ENCODE measurements around the gene RPL41.
"Not testable (repeated sequence)": the region's sequence is repeated elsewhere in the genome, so short reads cannot be mapped to it uniquely, and the experiment has no call there.

RPL41 gene

GRCh38 chr12:56116267-56117081 lies at the start of gene RPL41:
RPL41 (plus strand) TSS chr12:56116633.
- DNase-seq = peak; percentile 83

DNA sequence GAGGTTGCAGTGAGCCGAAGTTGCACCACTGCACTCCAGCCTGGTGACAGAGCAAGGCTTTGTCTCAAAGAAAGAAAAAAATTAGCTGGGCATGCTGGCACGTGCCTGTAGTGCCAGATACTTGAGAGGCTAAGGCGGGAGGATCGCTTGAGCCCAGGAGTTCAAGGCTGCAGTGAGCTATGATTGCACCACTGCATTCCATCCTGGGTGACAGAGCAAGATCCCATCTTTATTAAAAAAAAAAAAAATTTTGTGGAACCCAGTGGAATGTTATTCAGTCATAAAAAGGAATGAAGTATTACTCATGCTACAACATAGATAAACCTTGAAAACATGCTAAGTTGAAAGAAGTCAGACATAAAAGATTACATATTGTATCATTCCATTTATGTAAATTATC lies 44.8 kb upstream of the RPL41 start:
- no peak for DNase-seq

DNA sequence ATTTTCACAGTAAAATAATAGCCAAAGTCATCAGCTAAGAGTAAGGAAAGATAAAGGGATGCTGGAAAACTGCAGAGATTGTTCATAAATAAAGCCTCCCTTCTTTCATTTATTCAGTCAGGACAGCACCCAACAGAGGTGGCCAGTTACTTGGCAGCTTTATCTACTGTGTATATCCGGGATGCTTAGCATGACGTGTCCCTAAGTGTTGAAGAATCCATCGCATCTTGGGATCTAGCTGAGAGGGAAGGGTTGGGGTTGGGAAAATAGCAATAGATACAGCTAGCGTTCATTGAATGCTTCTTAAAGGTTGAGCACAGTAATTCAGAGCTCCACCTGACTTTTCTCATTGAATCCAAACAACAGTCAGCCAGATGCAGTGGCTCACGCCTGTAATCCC lies 42.0 kb upstream of the RPL41 start:
- no peak for DNase-seq

- DNase-seq = not testable (repeated sequence)
Measured at GRCh38 chr12:56077966-56078365, 38.5 kb upstream of the RPL41 start.

GRCh38 chr12:56078427-56078826 lies 38.0 kb upstream of the RPL41 start:
- DNase-seq = no peak

- DNase-seq = peak; percentile 68
Measured at GRCh38 chr12:56078931-56079722, 37.3 kb upstream of the RPL41 start.

DNA sequence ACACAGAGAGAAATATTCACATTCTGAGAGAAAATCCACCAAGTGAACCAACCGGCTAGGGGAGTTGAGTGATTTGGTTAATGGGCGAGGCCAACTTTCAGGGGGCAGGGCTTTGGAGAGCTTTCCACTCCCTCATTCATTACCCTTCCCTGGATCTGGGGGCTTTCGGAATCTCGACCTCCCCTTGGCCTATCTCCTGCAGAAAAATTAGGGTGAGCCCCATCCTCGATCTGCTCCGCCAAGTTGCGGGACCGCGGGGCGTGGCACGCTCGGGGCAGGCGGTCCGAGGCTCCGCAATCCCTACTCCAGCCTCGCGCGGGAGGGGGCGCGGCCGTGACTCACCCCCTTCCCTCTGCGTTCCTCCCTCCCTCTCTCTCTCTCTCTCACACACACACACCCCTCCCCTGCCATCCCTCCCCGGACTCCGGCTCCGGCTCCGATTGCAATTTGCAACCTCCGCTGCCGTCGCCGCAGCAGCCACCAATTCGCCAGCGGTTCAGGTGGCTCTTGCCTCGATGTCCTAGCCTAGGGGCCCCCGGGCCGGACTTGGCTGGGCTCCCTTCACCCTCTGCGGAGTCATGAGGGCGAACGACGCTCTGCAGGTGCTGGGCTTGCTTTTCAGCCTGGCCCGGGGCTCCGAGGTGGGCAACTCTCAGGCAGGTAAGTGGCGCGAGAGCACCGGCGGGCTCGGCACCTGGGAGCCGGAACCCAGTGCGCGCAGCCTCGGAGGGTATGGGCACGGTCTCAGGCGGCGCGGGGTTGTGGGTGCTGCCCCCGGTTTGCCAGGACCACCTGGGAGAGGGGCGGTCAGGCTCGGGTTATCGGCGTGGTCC lies 36.5 kb upstream of the RPL41 start, which contains the start of gene ERBB3:
TSS of gene ERBB3 (plus strand) at position 443 of the 833 bp plus-strand sequence. CDS start at position 579, 136 bp downstream.
- peak; percentile 80 for DNase-seq

- no peak for DNase-seq
Measured at GRCh38 chr12:56080556-56081138, 35.8 kb upstream of the RPL41 start.

GRCh38 chr12:56081393-56082347 lies 34.8 kb upstream of the RPL41 start:
- no peak for DNase-seq

- no peak for DNase-seq
Measured at GRCh38 chr12:56082382-56082781, 34.1 kb upstream of the RPL41 start.

DNA sequence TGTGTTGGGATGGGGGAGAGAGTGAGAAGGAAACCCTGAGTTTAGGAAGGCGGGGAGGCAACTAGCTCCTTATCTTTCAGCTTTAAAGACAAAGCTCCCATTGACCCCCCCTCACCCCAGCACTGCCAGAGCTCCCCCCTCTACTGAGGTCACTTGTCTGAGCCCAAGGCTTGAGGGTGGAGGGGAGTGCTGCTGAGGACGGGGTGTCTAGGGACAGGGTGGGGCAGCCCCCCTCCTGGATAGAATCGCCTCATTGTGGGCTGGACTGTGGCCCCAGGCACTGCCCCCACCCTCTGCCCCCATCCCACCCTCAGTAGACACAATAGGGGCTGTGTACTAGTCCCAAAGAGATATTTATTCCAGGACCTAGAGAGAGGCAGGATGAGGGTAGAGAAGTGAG lies 33.5 kb upstream of the RPL41 start:
- DNase-seq = no peak

- no peak for DNase-seq
Measured at GRCh38 chr12:56084958-56085543, 31.4 kb upstream of the RPL41 start.

DNA sequence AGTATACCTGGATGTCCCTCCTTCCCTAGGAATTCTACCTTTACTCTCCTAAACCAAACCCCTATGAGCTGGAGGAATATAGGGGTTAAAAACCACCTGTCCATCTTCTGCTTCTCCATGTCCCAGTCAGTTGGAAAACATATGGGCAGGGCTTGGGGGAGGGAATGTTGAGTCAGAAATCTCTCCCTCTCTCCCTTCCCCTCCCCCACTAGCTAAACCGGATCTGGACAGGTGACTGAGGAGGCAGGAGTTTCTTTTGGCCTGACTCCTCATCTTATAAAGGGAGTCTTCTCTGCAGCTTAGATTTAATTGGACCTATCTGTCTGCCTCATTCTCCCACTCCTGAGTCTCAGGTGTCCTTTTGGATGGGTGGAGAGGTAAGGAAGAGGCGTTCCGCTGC lies 30.3 kb upstream of the RPL41 start:
- no peak for DNase-seq

DNA sequence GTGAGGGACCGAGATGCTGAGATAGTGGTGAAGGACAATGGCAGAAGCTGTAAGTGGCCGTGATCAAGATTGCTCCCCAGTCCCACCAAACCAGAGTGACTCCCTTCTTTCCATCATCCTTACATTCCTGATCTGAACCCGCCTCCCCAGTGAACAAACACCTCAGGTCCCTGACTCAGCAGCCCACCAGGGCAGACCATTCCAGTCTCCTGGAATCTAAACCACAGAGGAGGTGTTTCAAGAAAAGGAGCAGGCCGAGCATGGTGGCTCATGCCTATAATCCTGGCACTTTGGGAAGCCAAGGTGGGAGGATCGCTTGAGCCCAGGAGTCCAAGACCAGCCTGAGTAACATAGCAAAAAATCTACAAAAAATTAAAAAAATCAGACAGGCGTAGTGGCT lies 29.8 kb upstream of the RPL41 start:
- DNase-seq = no peak

- DNase-seq = no peak
Measured at GRCh38 chr12:56087220-56087619, 29.2 kb upstream of the RPL41 start.

DNA sequence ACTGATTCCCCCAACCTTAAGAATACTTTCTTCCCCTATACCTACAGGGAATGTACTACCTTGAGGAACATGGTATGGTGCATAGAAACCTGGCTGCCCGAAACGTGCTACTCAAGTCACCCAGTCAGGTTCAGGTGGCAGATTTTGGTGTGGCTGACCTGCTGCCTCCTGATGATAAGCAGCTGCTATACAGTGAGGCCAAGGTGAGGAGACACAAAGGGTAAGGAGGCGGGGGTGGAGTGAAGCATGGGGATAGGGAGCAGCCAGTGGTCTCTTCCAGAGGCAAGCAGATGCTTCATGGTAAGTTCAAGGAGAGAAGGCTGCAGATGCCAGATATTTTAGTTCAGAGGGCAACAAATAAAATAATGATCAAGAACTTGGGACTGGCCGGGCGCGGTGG lies 18.7 kb upstream of the RPL41 start:
- DNase-seq = no peak

GRCh38 chr12:56098592-56098991 lies 17.8 kb upstream of the RPL41 start:
- no peak for DNase-seq

GRCh38 chr12:56099787-56100186 lies 16.6 kb upstream of the RPL41 start:
- no peak for DNase-seq

- no peak for DNase-seq
Measured at GRCh38 chr12:56101045-56101444, 15.4 kb upstream of the RPL41 start.

GRCh38 chr12:56102683-56103065 lies 13.8 kb upstream of the RPL41 start:
- no peak for DNase-seq

DNA sequence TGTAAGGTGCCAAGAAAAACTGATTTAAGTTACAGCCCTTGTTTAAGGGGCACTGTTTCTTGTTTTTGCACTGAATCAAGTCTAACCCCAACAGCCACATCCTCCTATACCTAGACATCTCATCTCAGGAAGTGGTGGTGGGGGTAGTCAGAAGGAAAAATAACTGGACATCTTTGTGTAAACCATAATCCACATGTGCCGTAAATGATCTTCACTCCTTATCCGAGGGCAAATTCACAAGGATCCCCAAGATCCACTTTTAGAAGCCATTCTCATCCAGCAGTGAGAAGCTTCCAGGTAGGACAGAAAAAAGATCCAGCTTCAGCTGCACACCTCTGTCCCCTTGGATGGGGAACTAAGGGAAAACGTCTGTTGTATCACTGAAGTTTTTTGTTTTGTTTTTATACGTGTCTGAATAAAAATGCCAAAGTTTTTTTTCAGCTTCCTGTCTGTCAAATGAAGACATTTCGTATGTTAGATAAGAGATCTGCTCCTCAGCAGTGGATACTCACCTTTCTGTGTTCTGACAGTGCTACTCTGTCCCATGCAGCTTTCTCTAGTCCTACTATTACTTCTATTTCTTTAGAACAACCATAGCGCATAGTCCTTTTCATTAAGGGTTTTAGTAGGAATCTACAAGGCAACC lies 13.2 kb upstream of the RPL41 start:
- no peak for DNase-seq

Measured in amniotic stem cell (primary cell).